H1 (cell line): ENCODE results near the gene GLIS2. TPM values are rescaled to one million over a fixed set of nuclear protein-coding genes. Genes with fewer than 3 reads are reported as not detected.
A peak's percentile ranks its signal among the peaks of the same experiment; 100 is the strongest.

Experiments
- CTCF ChIA-PET: fragments of 300-600 bp; sonication (Branson Sonifier 250); formaldehyde crosslinking; loops from one replicate; lab custom pipeline; 2021; ENCODE audit not compliant: partially characterized antibody; lab: Charles Lee
- POLR2A ChIA-PET: fragments of 300-600 bp; sonication (Branson Sonifier 250); formaldehyde crosslinking; loops from one replicate; lab custom pipeline; 2021; ENCODE audit warnings: inconsistent platforms; ENCODE audit not compliant: partially characterized antibody; lab: Charles Lee
- DNase-seq, 2 experiments: peaks; one replicate each; pipeline versions ENCODE4 v3.0.0 to v3.0.0-alpha.2; 2010 to 2022; ENCODE audit warnings: low spot score in 2 of 2, low read depth in 1 of 2, mixed read lengths in 1 of 2
- FAIRE-seq: peaks from 2 replicates; lab custom pipeline; 2011; peaks lifted over from hg19 to GRCh38; lab: Jason Lieb, UNC
- H2AFZ ChIP-seq: 2 replicates; pipeline ENCODE4 v1.8.1; 2012; ENCODE audit warnings: low read length, inconsistent platforms
- H2AK5ac ChIP-seq: 2 replicates; pipeline ENCODE4 v1.6.1; 2013; ENCODE audit warnings: low read depth, low read length
- H2BK120ac ChIP-seq: replicated peaks from 2 replicates; pipeline ENCODE3; 2013; ENCODE audit warnings: low read depth, low read length, inconsistent platforms
- H2BK12ac ChIP-seq: 2 replicates; pipeline ENCODE4 v1.6.1; 2013; ENCODE audit warnings: low read depth, low read length
- H2BK15ac ChIP-seq: 2 replicates; pipeline ENCODE4 v1.6.1; 2013; ENCODE audit warnings: low read length
- H2BK20ac ChIP-seq: 2 replicates; pipeline ENCODE4 v1.6.1; 2013; ENCODE audit warnings: low read length
- H2BK5ac ChIP-seq: 2 replicates; pipeline ENCODE4 v1.6.1; 2013; ENCODE audit warnings: low read depth, low read length
- H3K14ac ChIP-seq: 2 replicates; pipeline ENCODE4 v1.6.1; 2013; ENCODE audit warnings: inconsistent platforms; ENCODE audit not compliant: insufficient read length
- H3K18ac ChIP-seq: 2 replicates; pipeline ENCODE4 v1.6.1; 2013; ENCODE audit warnings: low read length; ENCODE audit errors: extremely low read depth
- H3K23ac ChIP-seq: 2 replicates; pipeline ENCODE4 v1.6.1; 2013; ENCODE audit warnings: inconsistent platforms; ENCODE audit not compliant: insufficient read length
- H3K23me2 ChIP-seq: 2 replicates; pipeline ENCODE4 v1.6.1; 2013; ENCODE audit warnings: low read depth, low read length
- H3K27ac ChIP-seq: 2 replicates; pipeline ENCODE4 v1.6.1; 2011; ENCODE audit warnings: low read depth, low read length, inconsistent platforms
- H3K27me3 ChIP-seq, 4 experiments: replicated peaks in 1 of 4; 1 replicate in 1 of 4; 2 replicates in 3 of 4; pipeline versions ENCODE4 v1.6.1 to v1.8.1; 2011 to 2013; ENCODE audit warnings: low read length in 3 of 4, mild to moderate bottlenecking in 3 of 4, inconsistent platforms in 2 of 4, mixed read lengths in 2 of 4, moderate library complexity in 1 of 4; ENCODE audit not compliant: control insufficient read depth in 3 of 4, insufficient read depth in 3 of 4; ENCODE audit errors: extremely low read depth in 1 of 4
- H3K36me3 ChIP-seq, 4 experiments: 2 replicates each; pipeline versions ENCODE4 v1.6.1 to v1.8.1; 2011 to 2013; ENCODE audit warnings: mild to moderate bottlenecking in 4 of 4, low read length in 3 of 4, moderate library complexity in 2 of 4, control low read depth in 1 of 4, inconsistent platforms in 1 of 4; ENCODE audit not compliant: insufficient read depth in 4 of 4, control insufficient read depth in 2 of 4
- H3K4ac ChIP-seq: replicated peaks from 2 replicates; pipeline ENCODE3; 2013; ENCODE audit warnings: low read length, low read depth, mixed read lengths, inconsistent platforms; ENCODE audit not compliant: insufficient read length
- H3K4me1 ChIP-seq, 4 experiments: replicated peaks in 1 of 4; 1 replicate in 1 of 4; 2 replicates in 3 of 4; pipeline versions ENCODE4 v1.6.1 to v1.8.1; 2011 to 2013; ENCODE audit warnings: low read length in 3 of 4, inconsistent platforms in 2 of 4, mixed read lengths in 1 of 4; ENCODE audit not compliant: insufficient read depth in 4 of 4, control insufficient read depth in 3 of 4
- H3K4me2 ChIP-seq, 2 experiments: 2 replicates each; pipeline versions ENCODE4 v1.6.1 to v1.8.1; 2011 to 2013; ENCODE audit warnings: low read depth in 2 of 2, low read length in 2 of 2, control low read depth in 1 of 2, inconsistent platforms in 1 of 2, mild to moderate bottlenecking in 1 of 2; ENCODE audit not compliant: insufficient read depth in 1 of 2
- H3K4me3 ChIP-seq, 4 experiments: fragments of 200-600, 300-600 bp in 1 of 4; sonication (generic), shearing (Covaris generic), sonication (Bioruptor Twin) in 1 of 4; 2 replicates each; pipeline versions ENCODE4 v1.5.1 to v1.8.1; 2011 to 2016; ENCODE audit warnings: low read length in 4 of 4, low read depth in 3 of 4, control low read depth in 2 of 4, inconsistent platforms in 2 of 4, mild to moderate bottlenecking in 2 of 4, mixed read lengths in 1 of 4, moderate library complexity in 1 of 4; ENCODE audit not compliant: insufficient read depth in 2 of 4; ENCODE audit errors: extremely low read depth in 1 of 4
- H3K56ac ChIP-seq: replicated peaks from 2 replicates; pipeline ENCODE3; 2013; ENCODE audit warnings: low read depth, mild to moderate bottlenecking, mixed read lengths, low read length, inconsistent platforms; ENCODE audit not compliant: insufficient read length
- H3K79me1 ChIP-seq: 2 replicates; pipeline ENCODE4 v1.6.1; 2013; ENCODE audit warnings: low read depth, low read length, control low read depth
- H3K79me2 ChIP-seq, 2 experiments: 2 replicates each; pipeline versions ENCODE4 v1.6.1 to v1.8.1; 2012 to 2013; ENCODE audit warnings: low read length in 2 of 2, mild to moderate bottlenecking in 2 of 2, inconsistent platforms in 1 of 2; ENCODE audit not compliant: insufficient read depth in 2 of 2, control insufficient read depth in 1 of 2
- H3K9ac ChIP-seq, 4 experiments: replicated peaks in 1 of 4; 1 replicate in 1 of 4; 2 replicates in 3 of 4; pipeline versions ENCODE4 v1.6.1 to v1.8.1; 2011 to 2013; ENCODE audit warnings: low read depth in 3 of 4, low read length in 3 of 4, control low read depth in 2 of 4, mild to moderate bottlenecking in 2 of 4, moderate library complexity in 2 of 4, inconsistent platforms in 1 of 4; ENCODE audit errors: extremely low read depth in 1 of 4
- H3K9me3 ChIP-seq, 2 experiments: 2 replicates each; pipeline versions ENCODE4 v1.6.1 to v1.8.1; 2012 to 2013; ENCODE audit warnings: mild to moderate bottlenecking in 2 of 2, moderate library complexity in 2 of 2, control low read depth in 1 of 2, inconsistent platforms in 1 of 2, low read depth in 1 of 2, low read length in 1 of 2, mixed read lengths in 1 of 2; ENCODE audit not compliant: insufficient read depth in 2 of 2
- H4K20me1 ChIP-seq, 2 experiments: replicated peaks in 1 of 2; 2 replicates each; pipeline versions ENCODE3 to v1.8.1; 2011 to 2013; ENCODE audit warnings: inconsistent platforms in 2 of 2, low read length in 2 of 2, mild to moderate bottlenecking in 1 of 2; ENCODE audit not compliant: insufficient read depth in 2 of 2, control insufficient read depth in 1 of 2
- H4K5ac ChIP-seq: 2 replicates; pipeline ENCODE4 v1.6.1; 2013; ENCODE audit warnings: low read length, low read depth, mixed read lengths, inconsistent platforms; ENCODE audit not compliant: insufficient read length
- H4K8ac ChIP-seq: 2 replicates; pipeline ENCODE4 v1.8.0; 2013; ENCODE audit warnings: mild to moderate bottlenecking, moderate library complexity, low read length, inconsistent platforms; ENCODE audit not compliant: insufficient read depth; ENCODE audit errors: extremely low read depth
- H4K91ac ChIP-seq: replicated peaks from 2 replicates; pipeline ENCODE3; 2013; ENCODE audit warnings: low read length, mixed read lengths, inconsistent platforms; ENCODE audit not compliant: insufficient read length
- CBX5 ChIP-seq: fragments of 300-800, 300-1000 bp; sonication (generic); IDR thresholded peaks from 2 replicates; pipeline ENCODE4 v1.7.1; 2016; ENCODE audit warnings: antibody characterized with exemption, low read length, low read depth
- CBX8 ChIP-seq: fragments of 300-800, 300-1000 bp; sonication (generic); IDR thresholded peaks from 2 replicates; pipeline ENCODE4 v1.7.1; 2016; ENCODE audit warnings: low read depth, low read length, borderline replicate concordance
- CHD2 ChIP-seq: IDR thresholded peaks from 2 replicates; pipeline ENCODE4 v1.6.1; 2012; ENCODE audit warnings: low read length, improper control_type of control experiment
- HDAC6 ChIP-seq: IDR thresholded peaks from one replicate; pipeline ENCODE4 v1.7.1; 2012; ENCODE audit warnings: low read depth, mild to moderate bottlenecking, inconsistent platforms, low read length, moderate library complexity
- KDM5A ChIP-seq: fragments of 200-600 bp; IDR thresholded peaks from 2 replicates; pipeline ENCODE4 v1.7.1; 2012; ENCODE audit warnings: mild to moderate bottlenecking, low read length, inconsistent platforms, mixed read lengths
- NRF1 ChIP-seq: IDR thresholded peaks from 2 replicates; pipeline ENCODE4 v1.6.1; 2011; ENCODE audit warnings: mild to moderate bottlenecking, low read depth, low read length, improper control_type of control experiment
- SAP30 ChIP-seq: fragments of 300-600 bp; sonication (generic); IDR thresholded peaks from 2 replicates; pipeline ENCODE4 v1.7.1; 2012; ENCODE audit warnings: low read length, moderate library complexity, mild to moderate bottlenecking, inconsistent platforms; ENCODE audit not compliant: insufficient read depth, insufficient replicate concordance
- SP1 ChIP-seq: IDR thresholded peaks from 2 replicates; pipeline ENCODE4 v1.6.1; 2011; ENCODE audit warnings: low read depth, low read length
- SP2 ChIP-seq: IDR thresholded peaks from 2 replicates; pipeline ENCODE4 v1.6.1; 2012; ENCODE audit warnings: mild to moderate bottlenecking, low read length, inconsistent platforms
- SRF ChIP-seq: IDR thresholded peaks from 2 replicates; pipeline ENCODE4 v1.6.1; 2011; ENCODE audit warnings: mild to moderate bottlenecking, low read depth, low read length, moderate library complexity
- YY1 ChIP-seq: IDR thresholded peaks from 2 replicates; pipeline ENCODE4 v1.6.1; 2011; ENCODE audit warnings: low read depth, mild to moderate bottlenecking, low read length
- WGBS, 2 experiments: shearing (Covaris generic) in 1 of 2; methylation state at CpG; one replicate each; pipeline versions ENCODE4 v1.1.6 to v1.1.7; 2013 to 2015; ENCODE audit warnings: low lambda C conversion rate in 2 of 2, mixed read lengths in 2 of 2, inconsistent platforms in 1 of 2, low coverage in 1 of 2, missing lambda C conversion rate in 1 of 2; ENCODE audit not compliant: insufficient replicate concordance in 2 of 2, insufficient coverage in 1 of 2, insufficient read length in 1 of 2; ENCODE audit errors: extremely low coverage in 1 of 2, missing lambda C conversion rate in 1 of 2; 5-methylcytosine and 5-hydroxymethylcytosine counted together
- polyA plus RNA-seq, 7 experiments: library from polyadenylated mRNA; depleted of rRNA in 3 of 7; stranded (reverse) in 5 of 7; unstranded in 2 of 7; fragments of >200 nt in 5 of 7; fragments of 200-250 nt in 2 of 7; gene quantifications; 1 replicate in 5 of 7; 2 replicates in 1 of 7; 4 replicates in 1 of 7; pipeline versions ENCODE4 v1.2.1 to v1.2.3, GENCODE V29; 2011 to 2013; ENCODE audit warnings: missing spikeins in 2 of 7, mixed read lengths in 2 of 7
- total RNA-seq: library from RNA; stranded (reverse); fragmentation: NEBNext Ultra II Directional; extraction: Animal tissue kit (Norgen Biotek cat#: 25700); gene quantifications from 2 replicates; pipeline ENCODE4 v1.2.1, GENCODE V29; 2021
- TF ChIP-seq, protein P1 (sequence below): IDR thresholded peaks from 2 replicates; pipeline ENCODE4 v1.6.1; 2011; ENCODE audit warnings: low read length, improper control_type of control experiment
- TF ChIP-seq, protein P2 (sequence below): IDR thresholded peaks from 2 replicates; pipeline ENCODE4 v1.6.1; 2012; ENCODE audit warnings: inconsistent platforms

The GLIS2 gene
- total and polyA plus RNA-seq, 2 of the 8 experiments (the other 6 are each of a cell fraction or from before 2014, with no cell fraction given): 4.3 to 17.4 TPM

DNA sequence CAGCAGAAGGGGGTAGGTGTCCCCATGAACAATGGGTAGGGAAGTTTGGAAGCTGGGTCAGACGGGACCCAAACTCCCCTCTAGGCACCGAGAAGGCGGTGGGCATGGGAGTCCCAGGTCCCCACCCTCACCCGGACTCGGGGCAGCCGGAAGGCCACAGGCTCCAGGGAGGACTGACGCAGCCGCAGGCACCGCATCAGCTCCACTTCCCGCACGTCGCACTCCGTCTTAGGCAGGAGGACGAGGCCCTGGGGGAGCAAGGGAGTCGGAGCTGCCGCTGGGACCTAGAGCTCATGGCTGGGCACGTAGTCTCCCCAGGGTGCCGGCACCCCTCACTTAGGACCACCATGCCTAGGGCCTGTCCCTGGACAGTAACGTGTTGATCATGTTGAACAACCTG is 42.4 kb downstream of the GLIS2 start:
- Histone ChIP-seq H3K4ac (no peak overlapping the region), H3K79me2 (no peaks in the 10 kb centered on the region), H3K4me1 (peaks cover 0 to 3% (median 1%) of the 10 kb centered on the region in 4 experiments; a peak in 3 of 7 replicates), H2BK20ac (no peak overlapping the region), H3K56ac (no peak overlapping the region), H2BK120ac (no peak overlapping the region), H4K20me1 (peaks cover 0 to 3% of the 10 kb centered on the region in 2 experiments), H3K9me3 (no peaks in the 10 kb centered on the region), H3K27me3 (no peaks in the 10 kb centered on the region), H3K27ac (no peak overlapping the region), H4K5ac (no peak overlapping the region), H4K8ac (peak overlapping the region; percentile 59; the same call in 1 of the 2 replicates), H3K36me3 (no peaks in the 10 kb centered on the region), H2AFZ (no peak overlapping the region), H2BK12ac (no peak overlapping the region), H2AK5ac (no peak overlapping the region), H3K18ac (no peak overlapping the region), H3K4me2 (no peak overlapping the region), H3K9ac (no peak overlapping the region), H3K23ac (no peak overlapping the region), H3K14ac (no peak overlapping the region), H4K91ac (no peak overlapping the region), H2BK5ac (no peak overlapping the region), H3K23me2 (peaks cover 2% of the 10 kb centered on the region; the same call in 1 of the 2 replicates), H3K79me1 (no peaks in the 10 kb centered on the region), H2BK15ac (no peak overlapping the region), H3K4me3 (no peak overlapping the region)
- POLR2A ChIA-PET: interaction anchor here (0.6 to 2.2 kb wide), 5 partner anchors 13 to 45 kb away, joined by 4 to 13 read pairs (median 4); partner anchors contain the start of gene VASN
- FAIRE-seq (no peak), DNase-seq (no peak)
- WGBS, 2 experiments: 95% methylated on average over 14 of the region's 19 CpGs; no CpG with 5 or more reads in 1 of the 2 experiments
- CTCF ChIA-PET: interaction anchor here (0.6 to 14.0 kb wide), 17 partner anchors 12 to 943 kb away, joined by 3 to 425 read pairs (median 5); partner anchors contain the start of gene VASN
- no peak for TF ChIP-seq SRF
- TF ChIP-seq, protein P1, sequence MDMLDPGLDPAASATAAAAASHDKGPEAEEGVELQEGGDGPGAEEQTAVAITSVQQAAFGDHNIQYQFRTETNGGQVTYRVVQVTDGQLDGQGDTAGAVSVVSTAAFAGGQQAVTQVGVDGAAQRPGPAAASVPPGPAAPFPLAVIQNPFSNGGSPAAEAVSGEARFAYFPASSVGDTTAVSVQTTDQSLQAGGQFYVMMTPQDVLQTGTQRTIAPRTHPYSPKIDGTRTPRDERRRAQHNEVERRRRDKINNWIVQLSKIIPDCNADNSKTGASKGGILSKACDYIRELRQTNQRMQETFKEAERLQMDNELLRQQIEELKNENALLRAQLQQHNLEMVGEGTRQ: no peak
- TF ChIP-seq KDM5A: no peak
- TF ChIP-seq, protein P2, sequence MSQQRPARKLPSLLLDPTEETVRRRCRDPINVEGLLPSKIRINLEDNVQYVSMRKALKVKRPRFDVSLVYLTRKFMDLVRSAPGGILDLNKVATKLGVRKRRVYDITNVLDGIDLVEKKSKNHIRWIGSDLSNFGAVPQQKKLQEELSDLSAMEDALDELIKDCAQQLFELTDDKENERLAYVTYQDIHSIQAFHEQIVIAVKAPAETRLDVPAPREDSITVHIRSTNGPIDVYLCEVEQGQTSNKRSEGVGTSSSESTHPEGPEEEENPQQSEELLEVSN: no peak
- no peak for TF ChIP-seq YY1
- TF ChIP-seq CBX8: no peak
- no peak for TF ChIP-seq NRF1
- TF ChIP-seq SP2: no peak
- no peak for TF ChIP-seq SP1
- no peak for TF ChIP-seq CHD2
- no peak for TF ChIP-seq CBX5
- no peak for TF ChIP-seq HDAC6
- TF ChIP-seq SAP30: no peak
